ENCODE results near the gene ARHGAP40. TPM values are rescaled to one million over a fixed set of nuclear protein-coding genes. Genes with fewer than 3 reads are reported as not detected.

The ARHGAP40 gene
- total and polyA plus RNA-seq, 2 of the 13 experiments (the other 11 are each of a cell fraction or from before 2014, with no cell fraction given): 0.75 to 2.1 TPM

DNA sequence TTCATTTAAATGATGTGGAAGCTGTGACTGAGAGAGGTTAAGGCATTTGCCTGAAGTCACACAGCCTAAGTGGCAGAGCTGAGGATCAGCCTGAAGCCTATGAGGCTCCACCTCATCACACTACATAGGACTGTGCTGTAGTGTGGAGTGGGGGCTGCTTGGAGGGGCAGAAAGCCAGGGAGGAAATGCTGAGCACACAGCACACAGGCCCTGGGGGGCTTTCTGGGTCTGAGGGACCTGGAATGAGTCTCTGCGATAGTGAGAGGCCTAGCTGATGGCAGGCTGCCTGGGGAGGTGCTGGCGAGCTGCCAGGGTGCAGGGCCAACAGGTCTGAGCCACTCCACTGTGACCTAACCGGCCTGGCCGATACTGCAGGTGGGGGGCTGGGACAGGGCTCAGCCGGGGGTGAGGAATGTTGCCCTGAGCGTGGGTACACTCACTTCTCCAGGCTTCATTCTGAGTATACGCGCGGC is 2.2 kb upstream of the ARHGAP40 start (continued):
- TF ChIP-seq, protein P1, sequence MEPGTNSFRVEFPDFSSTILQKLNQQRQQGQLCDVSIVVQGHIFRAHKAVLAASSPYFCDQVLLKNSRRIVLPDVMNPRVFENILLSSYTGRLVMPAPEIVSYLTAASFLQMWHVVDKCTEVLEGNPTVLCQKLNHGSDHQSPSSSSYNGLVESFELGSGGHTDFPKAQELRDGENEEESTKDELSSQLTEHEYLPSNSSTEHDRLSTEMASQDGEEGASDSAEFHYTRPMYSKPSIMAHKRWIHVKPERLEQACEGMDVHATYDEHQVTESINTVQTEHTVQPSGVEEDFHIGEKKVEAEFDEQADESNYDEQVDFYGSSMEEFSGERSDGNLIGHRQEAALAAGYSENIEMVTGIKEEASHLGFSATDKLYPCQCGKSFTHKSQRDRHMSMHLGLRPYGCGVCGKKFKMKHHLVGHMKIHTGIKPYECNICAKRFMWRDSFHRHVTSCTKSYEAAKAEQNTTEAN (CRISPR knock-in tag; conservative IDR thresholded peaks at IDR 0.05): 0 out of 2 replicates have a peak, but pooled peaks have one; percentile 24
- TF ChIP-seq DNMT1 (CRISPR knock-in tag; IDR thresholded peaks at IDR 0.05): 0 out of 2 replicates have a peak, but pooled peaks have one; percentile 46
- no peak for TF ChIP-seq MYC (CRISPR knock-in tag; IDR thresholded peaks at IDR 0.05; ENCODE audit: borderline replicate concordance)
- TF ChIP-seq, protein P2, sequence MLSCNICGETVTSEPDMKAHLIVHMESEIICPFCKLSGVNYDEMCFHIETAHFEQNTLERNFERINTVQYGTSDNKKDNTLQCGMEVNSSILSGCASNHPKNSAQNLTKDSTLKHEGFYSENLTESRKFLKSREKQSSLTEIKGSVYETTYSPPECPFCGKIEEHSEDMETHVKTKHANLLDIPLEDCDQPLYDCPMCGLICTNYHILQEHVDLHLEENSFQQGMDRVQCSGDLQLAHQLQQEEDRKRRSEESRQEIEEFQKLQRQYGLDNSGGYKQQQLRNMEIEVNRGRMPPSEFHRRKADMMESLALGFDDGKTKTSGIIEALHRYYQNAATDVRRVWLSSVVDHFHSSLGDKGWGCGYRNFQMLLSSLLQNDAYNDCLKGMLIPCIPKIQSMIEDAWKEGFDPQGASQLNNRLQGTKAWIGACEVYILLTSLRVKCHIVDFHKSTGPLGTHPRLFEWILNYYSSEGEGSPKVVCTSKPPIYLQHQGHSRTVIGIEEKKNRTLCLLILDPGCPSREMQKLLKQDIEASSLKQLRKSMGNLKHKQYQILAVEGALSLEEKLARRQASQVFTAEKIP (CRISPR knock-in tag; IDR thresholded peaks at IDR 0.05; ENCODE audit: borderline replicate concordance): no peak
- TF ChIP-seq ZNF350 (CRISPR knock-in tag; IDR thresholded peaks at IDR 0.05; ENCODE audit: borderline replicate concordance, low read depth): peak; percentile 61; the same call in 1 of the 2 replicates
- TF ChIP-seq ZNF331 (CRISPR knock-in tag; IDR thresholded peaks at IDR 0.05): peak; percentile 51; the same call in 1 of the 2 replicates
- TF ChIP-seq, protein P3, sequence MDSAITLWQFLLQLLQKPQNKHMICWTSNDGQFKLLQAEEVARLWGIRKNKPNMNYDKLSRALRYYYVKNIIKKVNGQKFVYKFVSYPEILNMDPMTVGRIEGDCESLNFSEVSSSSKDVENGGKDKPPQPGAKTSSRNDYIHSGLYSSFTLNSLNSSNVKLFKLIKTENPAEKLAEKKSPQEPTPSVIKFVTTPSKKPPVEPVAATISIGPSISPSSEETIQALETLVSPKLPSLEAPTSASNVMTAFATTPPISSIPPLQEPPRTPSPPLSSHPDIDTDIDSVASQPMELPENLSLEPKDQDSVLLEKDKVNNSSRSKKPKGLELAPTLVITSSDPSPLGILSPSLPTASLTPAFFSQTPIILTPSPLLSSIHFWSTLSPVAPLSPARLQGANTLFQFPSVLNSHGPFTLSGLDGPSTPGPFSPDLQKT (CRISPR knock-in tag; IDR thresholded peaks at IDR 0.05; ENCODE audit: borderline replicate concordance): no peak
- no peak for TF ChIP-seq ZNF138 (CRISPR knock-in tag; IDR thresholded peaks at IDR 0.05; ENCODE audit: low read depth)
- TF ChIP-seq ZNF839 (CRISPR knock-in tag; IDR thresholded peaks at IDR 0.05; ENCODE audit: borderline replicate concordance): no peak
- TF ChIP-seq ZNF3 (CRISPR knock-in tag; IDR thresholded peaks at IDR 0.05): no peak
- TF ChIP-seq SALL1 (CRISPR knock-in tag; IDR thresholded peaks at IDR 0.05): peak; percentile 41; the same call in 1 of the 2 replicates
- no peak for TF ChIP-seq GLI4 (CRISPR knock-in tag; IDR thresholded peaks at IDR 0.05; ENCODE audit: borderline replicate concordance)
- TF ChIP-seq, protein P4, sequence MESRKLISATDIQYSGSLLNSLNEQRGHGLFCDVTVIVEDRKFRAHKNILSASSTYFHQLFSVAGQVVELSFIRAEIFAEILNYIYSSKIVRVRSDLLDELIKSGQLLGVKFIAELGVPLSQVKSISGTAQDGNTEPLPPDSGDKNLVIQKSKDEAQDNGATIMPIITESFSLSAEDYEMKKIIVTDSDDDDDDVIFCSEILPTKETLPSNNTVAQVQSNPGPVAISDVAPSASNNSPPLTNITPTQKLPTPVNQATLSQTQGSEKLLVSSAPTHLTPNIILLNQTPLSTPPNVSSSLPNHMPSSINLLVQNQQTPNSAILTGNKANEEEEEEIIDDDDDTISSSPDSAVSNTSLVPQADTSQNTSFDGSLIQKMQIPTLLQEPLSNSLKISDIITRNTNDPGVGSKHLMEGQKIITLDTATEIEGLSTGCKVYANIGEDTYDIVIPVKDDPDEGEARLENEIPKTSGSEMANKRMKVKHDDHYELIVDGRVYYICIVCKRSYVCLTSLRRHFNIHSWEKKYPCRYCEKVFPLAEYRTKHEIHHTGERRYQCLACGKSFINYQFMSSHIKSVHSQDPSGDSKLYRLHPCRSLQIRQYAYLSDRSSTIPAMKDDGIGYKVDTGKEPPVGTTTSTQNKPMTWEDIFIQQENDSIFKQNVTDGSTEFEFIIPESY (CRISPR knock-in tag; IDR thresholded peaks at IDR 0.05): 0 out of 2 replicates have a peak, but pooled peaks have one; percentile 20
- no peak for TF ChIP-seq IKZF4 (CRISPR knock-in tag; IDR thresholded peaks at IDR 0.05; ENCODE audit: borderline replicate concordance, low read depth, not compliant biosample characterization)
- no peak for TF ChIP-seq NFKBIZ (CRISPR knock-in tag; IDR thresholded peaks at IDR 0.05)
- TF ChIP-seq, protein P5, sequence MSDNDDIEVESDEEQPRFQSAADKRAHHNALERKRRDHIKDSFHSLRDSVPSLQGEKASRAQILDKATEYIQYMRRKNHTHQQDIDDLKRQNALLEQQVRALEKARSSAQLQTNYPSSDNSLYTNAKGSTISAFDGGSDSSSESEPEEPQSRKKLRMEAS (IDR thresholded peaks at IDR 0.05): no peak
- no peak for TF ChIP-seq ZNF460 (CRISPR knock-in tag; IDR thresholded peaks at IDR 0.05; ENCODE audit: borderline replicate concordance)
- no peak for TF ChIP-seq ATF7 (IDR thresholded peaks at IDR 0.05)
- TF ChIP-seq ATF7 (CRISPR knock-in tag; IDR thresholded peaks at IDR 0.05): no peak
- TF ChIP-seq, protein P6, sequence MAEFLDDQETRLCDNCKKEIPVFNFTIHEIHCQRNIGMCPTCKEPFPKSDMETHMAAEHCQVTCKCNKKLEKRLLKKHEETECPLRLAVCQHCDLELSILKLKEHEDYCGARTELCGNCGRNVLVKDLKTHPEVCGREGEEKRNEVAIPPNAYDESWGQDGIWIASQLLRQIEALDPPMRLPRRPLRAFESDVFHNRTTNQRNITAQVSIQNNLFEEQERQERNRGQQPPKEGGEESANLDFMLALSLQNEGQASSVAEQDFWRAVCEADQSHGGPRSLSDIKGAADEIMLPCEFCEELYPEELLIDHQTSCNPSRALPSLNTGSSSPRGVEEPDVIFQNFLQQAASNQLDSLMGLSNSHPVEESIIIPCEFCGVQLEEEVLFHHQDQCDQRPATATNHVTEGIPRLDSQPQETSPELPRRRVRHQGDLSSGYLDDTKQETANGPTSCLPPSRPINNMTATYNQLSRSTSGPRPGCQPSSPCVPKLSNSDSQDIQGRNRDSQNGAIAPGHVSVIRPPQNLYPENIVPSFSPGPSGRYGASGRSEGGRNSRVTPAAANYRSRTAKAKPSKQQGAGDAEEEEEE (CRISPR knock-in tag; IDR thresholded peaks at IDR 0.05; ENCODE audit: borderline replicate concordance): no peak
- TF ChIP-seq ELF3 (CRISPR knock-in tag; IDR thresholded peaks at IDR 0.05): peak; percentile 44; the same call in 1 of the 2 replicates
- no peak for TF ChIP-seq ZNF33A (CRISPR knock-in tag; IDR thresholded peaks at IDR 0.05; ENCODE audit: borderline replicate concordance)
- no peak for TF ChIP-seq ZNF335 (CRISPR knock-in tag; IDR thresholded peaks at IDR 0.05)
